ENCODE measurements around the gene GRK3.
"Not testable (repeated sequence)": the region's sequence is repeated elsewhere in the genome, so short reads cannot be mapped to it uniquely, and the experiment has no call there.

The GRK3 gene

DNA sequence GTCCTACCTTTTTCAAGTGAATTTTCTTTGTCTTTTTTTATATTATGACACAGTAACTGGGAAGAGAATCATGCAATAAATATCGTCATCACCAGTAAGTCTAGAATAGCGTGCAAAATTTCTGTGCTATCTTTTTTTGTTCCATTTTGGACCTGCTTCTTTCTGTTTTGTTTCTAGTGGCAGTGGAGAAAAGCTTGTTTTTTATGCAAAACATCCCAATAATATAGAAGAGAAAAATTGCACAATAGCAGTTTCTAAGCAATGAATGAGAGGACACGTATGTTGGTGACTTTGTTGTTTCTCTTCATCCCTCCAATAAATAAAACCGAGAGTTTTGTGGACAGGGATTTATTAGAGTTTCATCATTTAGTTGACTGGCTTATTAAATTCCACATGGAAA, 10.3 kb downstream of the GRK3 start:
- no peak for DNase-seq

DNA sequence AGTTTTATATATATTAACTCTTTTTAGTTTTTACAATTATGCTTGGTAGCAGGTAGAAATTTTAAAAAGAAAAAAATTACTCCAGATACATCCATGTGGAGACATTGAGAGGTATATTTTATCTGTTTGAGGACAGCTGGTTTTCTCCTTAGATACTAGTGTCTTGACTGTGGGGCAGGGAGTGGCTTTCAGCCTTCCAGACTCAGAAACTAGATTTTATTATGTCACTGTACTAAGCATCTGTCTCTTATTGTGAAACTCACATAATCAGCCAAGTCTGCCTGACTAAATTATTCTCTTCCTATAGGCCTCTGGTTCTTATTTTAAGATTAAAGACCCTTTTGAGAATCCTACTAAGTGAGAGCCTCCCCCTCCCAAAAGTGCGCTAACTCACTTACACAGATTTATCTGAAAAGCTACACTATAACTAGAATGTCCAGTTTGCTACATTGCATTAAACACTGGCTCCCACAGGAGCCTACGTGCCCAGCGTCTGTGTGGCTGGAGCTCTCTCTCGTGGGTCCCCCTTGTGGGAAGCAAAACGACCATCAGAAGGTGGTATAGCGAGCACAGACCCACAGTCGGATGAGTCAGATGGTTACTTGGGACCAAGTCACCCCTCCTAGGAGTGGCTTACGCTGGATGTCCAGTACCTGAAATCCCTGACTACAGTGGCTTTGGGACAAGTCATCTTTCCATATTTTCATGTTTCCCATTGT, 11.4 kb downstream of the GRK3 start:
- not testable (repeated sequence) for DNase-seq

DNA sequence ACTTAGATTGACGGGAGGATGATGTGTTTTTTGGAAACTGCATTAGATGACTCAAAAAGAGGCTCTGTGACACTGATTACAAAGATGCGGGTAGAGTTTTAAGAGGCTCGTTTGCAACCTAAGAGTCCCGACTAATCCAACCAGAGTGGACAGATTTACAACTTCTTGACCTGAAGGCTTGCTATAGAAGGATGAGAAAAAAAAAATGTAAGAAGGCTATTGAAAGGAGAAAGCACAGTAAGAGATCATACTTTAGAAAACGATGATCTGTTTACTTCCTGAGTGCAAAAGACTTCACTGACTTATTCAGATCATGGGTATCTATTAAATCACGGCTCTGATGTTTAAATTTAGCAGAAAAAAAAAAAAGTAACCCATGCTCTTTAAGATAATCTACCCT, 17.0 kb downstream of the GRK3 start:
- not testable (repeated sequence) for DNase-seq

DNA sequence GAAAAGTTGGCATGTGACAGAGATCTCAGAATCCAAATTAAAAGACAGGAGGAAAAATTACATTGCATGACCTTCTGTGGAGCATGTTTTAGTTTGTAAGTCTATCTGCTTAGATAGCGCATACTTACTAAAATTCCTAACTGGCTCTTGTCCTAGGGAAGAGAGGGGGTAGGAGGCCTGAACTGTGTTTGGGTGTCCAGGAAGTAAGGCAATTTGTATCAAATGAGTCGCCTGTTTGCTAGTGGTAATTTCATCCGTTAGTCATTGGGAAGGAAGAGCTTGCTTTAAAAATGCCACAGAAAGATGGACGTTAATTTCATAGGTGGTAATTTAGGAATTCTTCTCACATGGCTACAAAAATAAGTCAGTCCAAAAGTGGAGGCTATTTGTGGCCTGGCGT, 18.5 kb downstream of the GRK3 start:
- no peak for DNase-seq

DNA sequence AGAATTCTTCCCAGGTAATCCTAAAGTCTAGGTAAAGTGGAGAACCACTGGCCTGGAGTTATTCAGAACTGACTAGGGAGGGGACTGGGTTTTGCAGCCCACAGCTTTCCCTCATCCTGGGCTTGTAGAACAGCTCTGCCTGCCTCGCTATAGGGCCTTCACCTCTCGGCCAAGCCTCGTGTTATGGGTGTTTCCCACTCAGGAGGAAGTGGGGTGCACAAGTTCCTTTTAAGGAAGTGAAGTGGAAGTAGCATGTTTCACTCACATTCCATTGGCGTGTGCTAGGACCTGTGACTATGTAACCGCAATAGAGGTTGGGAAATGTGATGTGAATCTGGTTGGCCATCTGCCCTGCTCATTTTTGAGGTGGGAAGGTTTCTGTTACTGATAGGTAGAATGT, 20.5 kb downstream of the GRK3 start:
- not testable (repeated sequence) for DNase-seq

DNA sequence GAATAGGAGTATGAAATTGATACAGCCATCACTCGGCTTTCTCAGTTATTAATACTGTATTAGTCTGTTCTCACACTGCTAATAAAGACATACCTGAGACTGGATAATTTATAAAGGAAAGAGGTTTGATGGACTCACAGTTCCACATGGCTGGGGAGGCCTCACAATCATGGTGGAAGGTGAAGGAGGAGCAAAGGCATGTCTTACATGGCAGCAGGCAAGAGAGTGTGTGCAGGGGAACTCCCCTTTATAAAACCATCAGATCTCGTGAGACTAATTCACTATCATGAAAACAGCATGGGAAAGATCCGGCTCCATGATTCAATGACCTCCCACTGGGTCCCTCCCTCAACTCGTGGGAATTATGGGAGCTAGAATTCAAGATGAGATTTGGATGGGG, 25.2 kb downstream of the GRK3 start:
- not testable (repeated sequence) for DNase-seq

DNA sequence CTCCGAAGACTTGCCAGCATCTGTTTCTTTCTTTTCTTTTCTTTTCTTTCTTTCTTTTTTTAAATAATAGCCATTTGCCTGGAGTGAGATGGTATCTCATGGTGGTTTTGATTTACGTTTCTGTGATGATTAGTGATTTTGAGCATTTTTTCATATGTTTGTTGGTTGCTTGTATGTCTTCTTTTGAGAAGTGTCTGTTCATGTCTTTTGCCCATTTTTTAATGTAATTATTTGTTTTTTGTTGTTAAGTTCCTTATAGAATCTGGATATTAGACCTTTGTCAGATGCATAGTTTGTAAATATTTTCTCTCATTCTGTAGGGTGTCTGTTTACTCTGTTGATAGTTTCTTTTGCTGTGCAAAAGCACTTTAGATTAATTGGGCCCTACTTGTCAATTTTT, 28.8 kb downstream of the GRK3 start:
- DNase-seq: not testable (repeated sequence)

DNA sequence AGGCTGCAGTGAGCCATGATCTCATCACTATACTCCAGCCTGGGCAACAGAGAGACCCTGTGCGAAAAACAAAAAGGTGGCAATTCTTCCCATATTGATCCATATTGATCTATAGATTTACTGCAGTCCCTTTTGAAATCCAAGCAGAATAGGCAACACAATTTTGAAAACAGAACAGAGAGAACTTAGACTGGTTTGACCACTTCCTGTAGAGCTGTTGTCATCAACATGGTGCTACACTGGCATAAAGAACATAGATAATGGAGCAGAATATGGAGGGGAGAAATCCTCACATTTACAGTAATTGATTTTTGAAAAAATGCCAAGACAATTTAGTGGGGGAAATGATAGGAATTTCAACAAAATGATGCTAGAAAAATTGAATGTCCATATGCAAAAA, 34.1 kb downstream of the GRK3 start:
- no peak for DNase-seq

DNA sequence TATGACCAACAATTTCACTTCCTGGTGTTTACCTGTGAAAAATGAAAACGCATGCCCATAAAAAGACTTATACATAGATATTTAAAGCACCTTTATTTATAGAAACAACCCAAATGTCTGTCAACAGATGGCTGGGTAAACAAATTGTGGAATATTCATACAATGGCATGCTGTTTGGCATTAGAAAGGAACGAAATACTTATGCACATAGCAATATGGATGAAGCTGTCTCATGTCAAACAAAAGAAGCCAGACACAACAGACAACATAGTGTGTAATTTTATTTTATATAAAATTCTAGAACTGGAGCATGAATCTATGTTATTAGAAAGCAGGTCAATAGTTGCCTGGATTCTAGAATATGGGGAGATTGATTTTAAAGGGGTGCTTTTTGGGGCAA, 38.0 kb downstream of the GRK3 start:
- DNase-seq: no peak

DNA sequence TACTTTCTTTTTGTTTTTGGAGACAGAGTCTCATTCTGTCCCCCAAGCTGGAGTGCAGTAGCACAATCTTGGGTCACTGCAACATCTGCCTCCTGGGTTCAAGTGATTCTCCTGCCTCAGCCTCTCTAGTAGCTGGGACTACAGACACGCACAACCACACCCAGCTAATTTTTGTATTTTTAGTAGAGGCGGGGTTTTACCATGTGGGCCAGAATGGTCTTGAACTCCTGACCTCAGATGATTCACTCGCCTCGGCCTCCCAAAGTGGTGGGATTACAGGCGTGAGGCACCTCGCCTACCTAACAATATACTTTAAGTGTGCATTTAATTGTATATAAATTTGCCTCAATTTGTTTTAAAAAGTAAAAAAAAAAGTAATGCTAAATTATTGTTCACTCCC, 38.4 kb downstream of the GRK3 start:
- no peak for DNase-seq

DNA sequence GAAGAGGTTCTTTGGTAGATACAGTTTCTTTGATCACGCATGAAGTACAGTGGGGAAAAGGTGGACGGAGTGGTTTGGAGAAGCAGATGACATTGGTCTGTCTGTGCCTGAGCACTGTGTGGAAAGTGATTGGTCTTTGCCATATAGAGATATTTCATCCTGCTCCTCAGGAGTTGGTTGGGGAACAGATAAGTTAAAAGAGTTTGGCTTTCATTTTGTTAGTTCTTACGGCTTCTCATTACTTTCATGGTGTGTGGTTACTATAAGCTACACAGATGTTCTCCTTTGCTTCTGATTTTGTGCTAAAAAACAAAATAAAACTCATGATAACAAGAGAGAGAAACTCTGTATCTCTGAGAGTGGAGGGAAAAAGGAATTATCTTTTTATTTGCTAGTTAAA, 40.7 kb downstream of the GRK3 start:
- DNase-seq: not testable (repeated sequence)

DNA sequence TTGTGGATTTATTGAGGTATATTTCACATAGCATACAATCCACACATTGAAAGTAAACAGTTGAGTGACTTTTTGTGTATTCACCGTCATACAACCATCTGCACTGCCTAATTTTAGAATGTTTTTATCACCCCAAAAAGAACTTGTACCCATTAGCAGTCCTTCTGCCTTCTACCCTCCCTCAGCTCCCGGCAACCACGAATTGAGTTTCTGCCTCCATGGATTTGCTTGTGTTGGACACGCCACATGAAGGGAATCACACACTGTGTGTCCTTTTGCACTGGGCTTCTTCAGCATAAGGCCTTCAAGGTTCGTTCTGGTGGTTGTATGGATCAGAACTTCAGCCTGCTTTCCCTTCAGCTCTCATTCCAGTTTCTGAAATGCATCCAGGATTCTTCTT, 41.1 kb downstream of the GRK3 start:
- DNase-seq: not testable (repeated sequence)

DNA sequence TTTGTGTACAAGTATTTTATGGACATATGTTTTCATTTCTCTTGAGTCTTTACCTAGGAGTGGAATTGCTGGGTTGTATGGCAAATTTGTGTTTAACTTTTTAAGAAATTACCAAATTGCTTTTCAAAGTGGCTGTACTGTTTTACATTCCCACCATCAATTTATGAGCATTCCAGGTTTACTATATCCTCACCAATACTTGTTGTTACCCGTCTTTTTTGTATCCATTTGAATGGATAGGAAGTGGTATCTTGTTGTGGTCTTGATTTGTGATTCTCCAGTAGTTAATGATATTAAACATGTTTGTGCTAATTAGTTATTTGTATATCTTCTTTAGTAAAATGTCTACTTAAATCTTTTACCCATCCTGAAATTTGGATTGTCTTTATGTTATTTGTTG, 46.8 kb downstream of the GRK3 start:
- not testable (repeated sequence) for DNase-seq

DNA sequence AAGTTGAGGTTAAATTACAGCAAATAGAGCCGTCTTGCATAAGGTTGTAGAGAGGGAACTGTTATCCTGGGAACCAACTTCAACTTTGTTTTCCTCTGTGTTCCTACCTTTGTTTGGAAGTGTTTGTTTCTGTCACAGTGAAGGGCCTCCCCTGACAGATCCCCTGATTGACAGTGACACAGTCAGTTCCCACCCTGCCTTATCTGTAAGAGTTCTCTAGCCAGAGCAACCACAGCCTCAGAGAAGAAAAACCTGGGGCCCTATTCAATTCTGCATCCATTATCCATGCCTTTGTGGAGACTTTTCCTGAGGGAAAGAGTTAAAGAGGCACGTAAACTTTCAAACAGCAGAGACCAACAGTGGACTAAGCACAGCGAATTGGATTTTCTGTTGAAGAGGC, 48.7 kb downstream of the GRK3 start:
- not testable (repeated sequence) for DNase-seq

DNA sequence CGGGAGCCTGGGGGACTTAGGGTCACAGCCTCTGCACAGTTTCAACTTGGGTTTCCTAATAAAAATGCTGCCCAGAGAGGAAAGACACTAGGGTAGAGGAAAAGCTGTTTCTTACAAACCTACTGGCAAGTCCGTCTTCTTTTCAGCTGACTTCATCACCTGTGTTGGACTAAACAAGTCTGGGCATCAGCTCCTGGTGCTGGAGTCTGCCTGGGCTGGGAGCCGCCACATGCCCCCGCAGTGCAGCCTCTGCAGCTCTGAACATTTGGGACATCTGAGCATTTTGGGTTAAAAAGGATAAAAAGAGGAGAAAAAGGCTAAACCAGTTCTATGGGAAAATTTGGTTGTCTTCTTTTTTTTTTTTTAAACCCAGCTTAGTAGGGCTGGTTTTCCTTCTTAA, 49.1 kb downstream of the GRK3 start:
- not testable (repeated sequence) for DNase-seq

DNA sequence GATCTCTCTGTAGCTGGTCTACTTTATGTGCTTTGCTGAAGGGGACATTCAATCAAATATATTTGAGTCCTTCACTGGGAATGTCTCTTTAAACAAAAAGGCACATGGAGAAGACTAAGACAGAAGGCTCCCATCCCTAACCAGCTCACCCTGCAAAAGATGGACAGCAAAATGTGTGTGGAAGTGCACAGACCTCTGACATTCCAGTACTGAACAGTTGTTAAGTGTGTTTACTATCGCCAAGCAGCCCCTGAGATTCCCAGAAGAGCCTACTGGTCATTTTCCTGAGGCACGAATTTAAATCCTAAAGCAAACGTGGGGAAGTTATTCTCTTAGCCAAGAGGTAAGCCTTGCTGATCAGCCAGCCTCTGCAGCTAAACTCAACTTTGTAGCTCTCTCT, 50.3 kb downstream of the GRK3 start:
- DNase-seq: not testable (repeated sequence)

DNA sequence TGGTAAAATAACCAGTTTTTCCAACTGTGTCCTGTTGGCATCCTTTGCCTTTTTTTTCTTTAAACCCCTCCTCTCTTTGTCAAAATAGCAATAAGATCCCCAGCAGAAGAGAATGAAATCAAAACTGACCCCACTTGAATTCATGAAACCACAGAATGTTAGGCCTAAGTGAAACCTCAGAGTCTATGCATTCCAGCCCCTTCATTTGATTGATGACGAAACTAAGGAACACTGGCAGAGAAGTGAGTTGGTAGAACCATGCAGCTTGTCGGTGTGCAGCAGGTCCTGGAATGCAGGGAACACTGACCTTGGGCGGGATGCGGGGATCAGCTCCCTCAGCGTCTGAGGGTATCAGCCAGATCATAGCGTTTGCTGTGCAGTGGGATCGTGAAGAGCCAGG, 57.5 kb downstream of the GRK3 start:
- no peak for DNase-seq

DNA sequence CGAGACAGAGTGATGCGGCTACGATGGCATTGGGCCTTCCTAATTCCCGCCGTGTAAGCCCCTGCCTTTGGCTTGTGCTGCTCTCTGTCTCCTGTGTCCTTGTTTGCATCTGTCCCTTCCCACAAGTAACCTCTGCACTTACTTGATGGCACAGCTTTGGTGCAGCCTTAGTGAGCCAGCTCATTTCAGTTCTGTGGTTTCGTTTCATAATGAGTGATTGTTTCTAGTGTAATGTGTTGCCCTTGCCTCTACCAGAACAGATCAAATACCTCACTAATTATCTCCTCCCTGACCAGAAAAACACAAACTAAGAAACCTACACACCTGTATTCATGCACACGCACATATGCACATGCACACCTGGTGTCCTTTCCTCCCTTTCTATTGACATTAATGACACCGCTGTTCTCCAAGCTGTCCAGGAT, 58.8 kb downstream of the GRK3 start:
- peak; percentile 88 for DNase-seq

DNA sequence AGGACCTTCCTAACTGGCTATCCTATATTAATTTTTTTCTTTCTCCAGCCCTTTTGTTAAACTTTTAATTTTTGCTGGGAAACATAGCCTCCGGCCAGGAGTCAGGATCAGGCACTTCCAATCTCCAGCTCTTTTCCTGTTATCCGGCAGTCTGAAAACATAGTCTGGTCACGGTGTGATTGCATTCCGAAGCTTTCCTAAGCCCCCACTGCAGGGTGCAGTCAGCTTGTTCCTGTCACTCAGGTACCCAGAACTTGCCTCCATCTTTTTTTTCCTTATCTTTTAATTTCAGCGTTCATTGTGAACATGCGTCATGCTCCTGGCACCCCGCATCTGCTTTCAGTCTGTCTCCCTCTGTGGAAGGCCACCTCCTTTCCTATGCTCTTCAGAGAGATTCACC, 59.4 kb downstream of the GRK3 start:
- no peak for DNase-seq

DNA sequence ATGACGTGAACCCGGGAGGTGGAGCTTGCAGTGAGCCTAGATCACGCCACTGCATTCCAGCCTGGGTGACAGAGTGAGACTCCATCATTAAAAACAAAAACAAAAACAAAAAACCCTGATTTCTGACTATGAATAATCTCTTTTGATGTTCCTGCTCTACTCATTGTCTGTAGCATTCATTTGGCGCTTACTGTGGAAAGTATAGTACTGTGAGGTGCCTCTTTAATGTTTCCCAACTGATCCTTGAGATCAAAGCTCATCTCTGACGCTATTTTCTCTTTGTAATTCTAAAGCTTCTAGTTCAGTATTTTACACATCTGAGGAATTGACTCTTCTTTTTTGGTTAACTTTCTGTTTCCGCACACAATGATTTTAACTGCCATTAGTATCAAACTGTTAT, 60.0 kb downstream of the GRK3 start:
- peak; percentile 61 for DNase-seq

DNA sequence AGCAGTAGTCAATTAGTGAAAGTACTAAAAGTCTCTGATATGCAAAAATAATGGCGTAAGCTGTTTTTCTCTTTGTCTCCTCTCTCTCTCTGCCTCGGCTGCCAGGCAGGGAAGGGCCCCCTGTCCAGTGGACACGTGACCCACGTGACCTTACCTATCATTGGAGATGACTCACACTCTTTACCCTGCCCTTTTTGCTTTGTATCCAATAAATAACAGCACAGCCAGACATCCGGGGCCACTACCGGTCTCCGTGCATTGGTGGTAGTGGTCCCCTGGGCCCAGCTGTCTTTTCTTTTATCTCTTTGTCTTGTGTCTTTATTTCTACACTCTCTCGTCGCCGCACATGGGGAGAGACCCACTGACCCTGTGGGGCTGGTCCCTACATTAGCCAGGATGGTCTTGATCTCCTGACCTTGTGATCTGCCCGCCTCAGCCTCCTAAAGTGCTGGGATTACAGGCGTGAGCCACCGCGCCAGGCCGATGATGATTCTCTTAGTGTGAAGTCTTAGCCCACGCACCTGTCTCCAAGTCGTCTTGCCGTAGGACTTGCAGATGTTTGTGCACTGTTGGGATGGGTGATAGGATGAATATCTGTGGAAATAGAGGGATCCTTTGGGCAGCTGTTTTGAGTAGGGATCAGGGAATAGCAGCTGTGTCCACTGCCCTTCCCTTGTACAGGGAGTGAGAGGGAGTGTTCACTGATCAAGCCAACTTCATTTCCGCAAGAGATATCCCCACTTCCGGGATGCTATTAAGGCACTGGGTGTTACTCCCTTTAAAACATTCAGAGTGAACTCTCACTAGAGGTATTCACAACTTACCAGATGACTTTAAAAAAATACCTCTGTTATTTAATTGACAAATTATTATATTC, 61.5 kb downstream of the GRK3 start:
- not testable (repeated sequence) for DNase-seq

DNA sequence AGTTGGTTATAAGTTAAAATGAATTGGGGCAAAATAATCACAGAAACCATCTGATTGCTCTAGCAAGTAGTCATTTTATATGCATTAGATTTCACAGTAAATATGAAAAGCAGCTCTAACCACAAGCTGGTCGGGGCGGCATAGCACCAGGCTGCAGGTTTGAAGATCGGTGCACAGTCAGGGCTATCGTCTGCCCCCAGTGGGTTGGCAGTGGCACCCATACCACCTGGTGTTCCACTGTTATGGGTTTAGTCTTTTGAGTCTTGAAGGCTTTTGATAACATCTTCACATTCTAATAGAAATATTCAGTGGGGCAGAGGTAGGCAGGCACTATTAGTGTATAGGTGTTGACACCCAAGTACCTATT, 62.1 kb downstream of the GRK3 start:
- no peak for DNase-seq

DNA sequence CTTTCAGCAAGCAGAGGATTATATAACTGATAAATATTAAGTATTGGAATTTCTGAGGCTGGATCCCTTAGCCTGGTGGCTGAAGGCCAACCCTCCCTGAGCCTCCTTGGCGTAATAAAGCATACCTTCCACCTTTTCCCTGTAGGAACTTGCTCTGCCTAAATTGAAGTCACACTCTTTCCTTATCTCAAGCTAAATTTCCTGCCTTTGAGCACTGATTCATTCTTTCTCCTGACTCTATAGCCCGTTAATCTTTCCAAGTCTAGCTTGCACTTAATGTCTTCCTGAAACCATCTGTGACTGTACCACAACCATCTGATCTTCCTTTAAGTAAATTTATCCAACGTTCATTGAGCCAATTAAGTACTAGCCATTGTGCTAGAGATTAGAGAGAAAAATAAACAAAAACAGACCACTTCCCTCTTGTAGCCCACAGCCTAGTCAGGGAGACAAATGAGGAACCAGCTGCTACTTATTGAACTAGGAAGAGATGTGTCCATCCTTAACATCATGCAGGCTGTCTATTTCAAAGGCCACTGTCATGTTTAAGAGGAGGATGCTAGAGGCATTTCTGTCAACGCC, 62.9 kb downstream of the GRK3 start:
- DNase-seq: no peak

DNA sequence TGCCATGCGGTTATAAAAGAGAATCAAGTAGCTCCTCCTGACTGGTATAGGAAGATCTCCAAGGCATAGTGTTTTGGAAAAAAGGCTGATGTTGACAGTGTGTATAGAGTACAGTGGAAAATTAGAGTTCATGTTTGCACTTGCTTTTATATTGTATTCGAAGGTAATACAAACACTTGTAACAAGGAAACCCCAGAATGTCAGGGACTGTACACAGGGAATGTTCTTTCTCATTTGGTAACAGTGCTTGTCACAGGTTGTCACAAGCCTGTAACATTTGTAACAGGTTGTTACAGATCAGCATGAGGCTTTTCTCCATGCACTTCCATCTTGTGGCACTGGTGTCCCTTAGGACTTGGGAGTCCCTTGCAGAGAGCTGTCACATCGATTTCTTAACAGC, 64.0 kb downstream of the GRK3 start:
- no peak for DNase-seq

All from activated CD4-positive, alpha-beta T cell treated with anti-CD3 and anti-CD28 coated beads, Interleukin-2, amount 50 U/mL, for 16 hours (primary cell).